ENCODE measurements around the gene CCR1. TPM values are rescaled to one million over a fixed set of nuclear protein-coding genes. Genes with fewer than 3 reads are reported as not detected.
"Not testable (repeated sequence)": the region's sequence is repeated elsewhere in the genome, so short reads cannot be mapped to it uniquely, and the experiment has no call there.

Gene CCR1
- total RNA-seq, 4 donors from 2014 or later: 0.95 to 6.6 (median 1.5) TPM

- TF ChIP-seq, protein P1, sequence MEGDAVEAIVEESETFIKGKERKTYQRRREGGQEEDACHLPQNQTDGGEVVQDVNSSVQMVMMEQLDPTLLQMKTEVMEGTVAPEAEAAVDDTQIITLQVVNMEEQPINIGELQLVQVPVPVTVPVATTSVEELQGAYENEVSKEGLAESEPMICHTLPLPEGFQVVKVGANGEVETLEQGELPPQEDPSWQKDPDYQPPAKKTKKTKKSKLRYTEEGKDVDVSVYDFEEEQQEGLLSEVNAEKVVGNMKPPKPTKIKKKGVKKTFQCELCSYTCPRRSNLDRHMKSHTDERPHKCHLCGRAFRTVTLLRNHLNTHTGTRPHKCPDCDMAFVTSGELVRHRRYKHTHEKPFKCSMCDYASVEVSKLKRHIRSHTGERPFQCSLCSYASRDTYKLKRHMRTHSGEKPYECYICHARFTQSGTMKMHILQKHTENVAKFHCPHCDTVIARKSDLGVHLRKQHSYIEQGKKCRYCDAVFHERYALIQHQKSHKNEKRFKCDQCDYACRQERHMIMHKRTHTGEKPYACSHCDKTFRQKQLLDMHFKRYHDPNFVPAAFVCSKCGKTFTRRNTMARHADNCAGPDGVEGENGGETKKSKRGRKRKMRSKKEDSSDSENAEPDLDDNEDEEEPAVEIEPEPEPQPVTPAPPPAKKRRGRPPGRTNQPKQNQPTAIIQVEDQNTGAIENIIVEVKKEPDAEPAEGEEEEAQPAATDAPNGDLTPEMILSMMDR (IDR thresholded peaks at IDR 0.05): no peak
- TF ChIP-seq POLR2A (IDR thresholded peaks at IDR 0.05): no peak
- no peak for DNase-seq
- no peak overlapping the region for H3K27ac ChIP-seq
Observed at GRCh38 chr3:46163556-46164041, 44.5 kb downstream of the CCR1 start.

DNA sequence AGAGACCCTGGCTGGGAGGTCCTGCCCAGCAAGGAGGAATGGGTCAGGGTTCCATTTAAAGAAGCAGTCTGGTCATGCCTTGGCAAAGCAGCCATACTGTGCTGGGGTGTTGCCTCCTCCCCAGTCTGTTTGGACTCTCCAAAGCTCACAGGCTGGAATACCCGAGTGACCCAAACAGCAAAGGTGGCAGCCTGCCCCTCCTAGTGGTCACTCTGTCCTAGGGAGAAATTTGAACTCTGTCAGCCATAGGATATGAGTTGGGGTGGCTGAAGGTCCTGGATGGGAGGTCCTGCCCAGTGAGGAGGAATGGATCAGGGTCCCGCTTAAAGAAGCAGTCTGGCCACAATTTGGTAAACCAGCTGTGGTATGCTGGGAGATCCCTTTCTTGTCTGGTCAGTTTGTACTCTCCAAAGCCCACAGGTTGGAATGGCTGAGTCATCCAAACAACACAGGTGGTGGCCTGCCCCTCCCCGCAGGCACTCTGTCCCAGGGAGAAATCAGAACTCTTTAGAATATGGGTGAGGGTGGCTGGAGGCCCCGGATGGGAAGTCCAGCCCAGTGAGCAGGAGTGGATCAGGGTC lies 45.0 kb downstream of the CCR1 start:
- no peaks in the 10 kb centered on the region for H3K4me1 ChIP-seq
- H3K9me3 ChIP-seq: no peaks in the 10 kb centered on the region
- TF ChIP-seq, protein P1 (IDR thresholded peaks at IDR 0.05): no peak
- no peak for TF ChIP-seq POLR2A (IDR thresholded peaks at IDR 0.05)
- no peak for DNase-seq
- H3K4me3 ChIP-seq: no peak overlapping the region
- H3K27ac ChIP-seq: no peak overlapping the region
- H3K36me3 ChIP-seq: no peaks in the 10 kb centered on the region
- H3K27me3 ChIP-seq: no peaks in the 10 kb centered on the region

More at GRCh38 chr3:46163556-46164041, 44.5 kb downstream of the CCR1 start:
- no peaks in the 10 kb centered on the region for H3K36me3 ChIP-seq
- no peak overlapping the region for H3K4me3 ChIP-seq
- H3K27me3 ChIP-seq: no peaks in the 10 kb centered on the region
- H3K4me1 ChIP-seq: no peaks in the 10 kb centered on the region
- no peaks in the 10 kb centered on the region for H3K9me3 ChIP-seq

DNA sequence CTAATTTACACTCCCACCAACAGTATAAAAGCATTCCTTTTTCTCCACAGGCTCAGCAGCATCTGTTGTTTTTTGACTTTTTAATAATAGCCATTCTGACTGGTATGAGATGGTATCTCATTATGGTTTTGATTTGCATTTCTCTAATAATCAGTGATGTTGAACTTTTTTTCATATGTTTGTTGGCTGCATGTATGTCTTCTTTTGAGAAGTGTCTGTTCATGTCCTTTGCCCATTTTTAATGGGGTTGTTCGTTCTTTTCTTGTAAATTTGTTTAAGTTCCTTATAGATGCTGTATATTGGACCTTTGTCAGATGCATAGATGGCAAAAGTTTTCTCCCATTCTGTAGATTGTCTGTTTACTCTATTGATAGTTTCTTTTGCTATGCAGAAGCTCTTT lies 50.4 kb downstream of the CCR1 start:
- H3K4me1 ChIP-seq, H3K27ac ChIP-seq, H3K36me3 ChIP-seq, H3K27me3 ChIP-seq, DNase-seq, H3K9me3 ChIP-seq, H3K4me3 ChIP-seq: not testable (repeated sequence)

- TF ChIP-seq POLR2A (IDR thresholded peaks at IDR 0.05): no peak
- TF ChIP-seq, protein P1 (IDR thresholded peaks at IDR 0.05): no peak
- Histone ChIP-seq H3K36me3 (no peaks in the 10 kb centered on the region), H3K9me3 (no peaks in the 10 kb centered on the region), H3K27ac (no peak overlapping the region), H3K27me3 (no peaks in the 10 kb centered on the region), H3K4me3 (no peak overlapping the region), H3K4me1 (no peaks in the 10 kb centered on the region)
- DNase-seq: no peak
Observed at GRCh38 chr3:46154311-46154710, 53.8 kb downstream of the CCR1 start.

Other genes starting within 250 kb of the CCR1 start
- 10 to 100 TPM; 35.8 to 51.2 (median 43.8) TPM for gene FYCO1, start 212.5 kb downstream of the CCR1 start, total RNA-seq
- not detected for gene XCR1, start 180.8 kb downstream of the CCR1 start, total RNA-seq
- not detected for gene CCR3, start 34.1 kb upstream of the CCR1 start, total RNA-seq
- gene CCR2, start 145.8 kb upstream of the CCR1 start, total RNA-seq: 1 to 10 TPM in 1 of 4 donors, under 1 TPM in 2, not detected in 1; 0.70 to 4.1 (median 0.80) TPM
- gene CCR5, start 162.6 kb upstream of the CCR1 start, total RNA-seq: 1 to 10 TPM in 2 of 4 donors, under 1 TPM in 2; 0.66 to 1.7 (median 1.1) TPM
- gene CCRL2, start 198.9 kb upstream of the CCR1 start, total RNA-seq: 10 to 100 TPM in 3 of 4 donors, not detected in 1; 13.5 to 21.2 (median 16.0) TPM

Data from Peyer's patch (tissue), 4 donors.